Tibial nerve (tissue), 4 donors: ENCODE measurements around the gene ERC2. TPM values are rescaled to one million over a fixed set of nuclear protein-coding genes. Genes with fewer than 3 reads are reported as not detected.

ENCODE experiments used
- DNase-seq, 2 donors: peaks; one replicate each; pipeline ENCODE4 v3.0.0-alpha.2; 2019; ENCODE audit warnings: low spot score in 2 of 2
- H3K27ac ChIP-seq, 4 donors: fragments of 200-600 bp; sonication (generic) in 3 of 4; one replicate each; pipeline ENCODE4 v1.5.1; 2017 to 2019; ENCODE audit warnings: mild to moderate bottlenecking in 1 of 4
- H3K27me3 ChIP-seq, 2 donors: fragments of 200-600 bp; sonication (generic) in 1 of 2; one replicate each; pipeline versions ENCODE4 v1.5.1 to v1.6.0; 2017 to 2019
- H3K36me3 ChIP-seq, 3 donors: fragments of 200-600 bp; sonication (generic); one replicate each; pipeline ENCODE4 v1.5.1; 2018 to 2019
- H3K4me1 ChIP-seq, 4 donors: fragments of 200-600 bp; sonication (generic) in 3 of 4; one replicate each; pipeline ENCODE4 v1.5.1; 2017 to 2019
- H3K4me3 ChIP-seq, 4 donors: fragments of 200-600 bp; sonication (generic) in 3 of 4; one replicate each; pipeline ENCODE4 v1.5.1; 2017 to 2019; ENCODE audit warnings: mild to moderate bottlenecking in 1 of 4, moderate library complexity in 1 of 4
- H3K9me3 ChIP-seq, 4 donors: fragments of 200-600 bp; sonication (generic) in 3 of 4; one replicate each; pipeline ENCODE4 v1.5.1; 2017 to 2019
- EP300 ChIP-seq, 2 donors: sonication (generic); formaldehyde crosslinking; IDR thresholded peaks; one replicate each; pipeline ENCODE4 v1.6.1; 2017; ENCODE audit warnings: antibody characterized with exemption in 2 of 2, mild to moderate bottlenecking in 1 of 2
- POLR2A ChIP-seq, 2 donors: fragments of 450-650 bp; IDR thresholded peaks; one replicate each; pipeline ENCODE4 v1.6.1; 2017; ENCODE audit warnings: antibody characterized with exemption in 2 of 2, mild to moderate bottlenecking in 2 of 2, moderate library complexity in 2 of 2
- WGBS, 2 donors: methylation state at CpG; one replicate each; pipeline ENCODE4 v1.1.5; 2018; 5-methylcytosine and 5-hydroxymethylcytosine counted together
- total RNA-seq, 4 donors: library from RNA; depleted of rRNA; stranded (reverse); fragments of >200 nt; gene quantifications; one replicate each; pipeline ENCODE4 v1.1.0, GENCODE V29; 2016
- TF ChIP-seq, protein P1 (sequence below), 5 experiments: fragments of 200-600 bp in 3 of 5; fragments of 450-650 bp in 2 of 5; sonication (generic) in 3 of 5; IDR thresholded peaks; one replicate each; pipeline ENCODE4 v1.5.1; 2016 to 2019; ENCODE audit warnings: antibody characterized with exemption in 5 of 5, mild to moderate bottlenecking in 3 of 5, moderate library complexity in 2 of 5

Gene ERC2
- total RNA-seq, 4 donors from 2014 or later: 0.84 to 0.98 (median 0.90) TPM; not detected in 1

- no peak for DNase-seq
- Histone ChIP-seq H3K9me3 (peaks cover 0 to 9% (median 0%) of the 10 kb centered on the region in 4 donors), H3K27me3 (no peaks in the 10 kb centered on the region), H3K4me1 (no peaks in the 10 kb centered on the region), H3K36me3 (no peaks in the 10 kb centered on the region), H3K4me3 (no peak overlapping the region), H3K27ac (no peak overlapping the region)
- 25 to 30% methylated on average over 1 of the region's 1 CpG for WGBS, 2 donors
- no peak for TF ChIP-seq EP300 (IDR thresholded peaks at IDR 0.05)
- TF ChIP-seq, protein P1, sequence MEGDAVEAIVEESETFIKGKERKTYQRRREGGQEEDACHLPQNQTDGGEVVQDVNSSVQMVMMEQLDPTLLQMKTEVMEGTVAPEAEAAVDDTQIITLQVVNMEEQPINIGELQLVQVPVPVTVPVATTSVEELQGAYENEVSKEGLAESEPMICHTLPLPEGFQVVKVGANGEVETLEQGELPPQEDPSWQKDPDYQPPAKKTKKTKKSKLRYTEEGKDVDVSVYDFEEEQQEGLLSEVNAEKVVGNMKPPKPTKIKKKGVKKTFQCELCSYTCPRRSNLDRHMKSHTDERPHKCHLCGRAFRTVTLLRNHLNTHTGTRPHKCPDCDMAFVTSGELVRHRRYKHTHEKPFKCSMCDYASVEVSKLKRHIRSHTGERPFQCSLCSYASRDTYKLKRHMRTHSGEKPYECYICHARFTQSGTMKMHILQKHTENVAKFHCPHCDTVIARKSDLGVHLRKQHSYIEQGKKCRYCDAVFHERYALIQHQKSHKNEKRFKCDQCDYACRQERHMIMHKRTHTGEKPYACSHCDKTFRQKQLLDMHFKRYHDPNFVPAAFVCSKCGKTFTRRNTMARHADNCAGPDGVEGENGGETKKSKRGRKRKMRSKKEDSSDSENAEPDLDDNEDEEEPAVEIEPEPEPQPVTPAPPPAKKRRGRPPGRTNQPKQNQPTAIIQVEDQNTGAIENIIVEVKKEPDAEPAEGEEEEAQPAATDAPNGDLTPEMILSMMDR (IDR thresholded peaks at IDR 0.05): no peak
- no peak for TF ChIP-seq POLR2A (IDR thresholded peaks at IDR 0.05)
Observed at GRCh38 chr3:56373386-56373785, 94.9 kb downstream of the ERC2 start.

DNA sequence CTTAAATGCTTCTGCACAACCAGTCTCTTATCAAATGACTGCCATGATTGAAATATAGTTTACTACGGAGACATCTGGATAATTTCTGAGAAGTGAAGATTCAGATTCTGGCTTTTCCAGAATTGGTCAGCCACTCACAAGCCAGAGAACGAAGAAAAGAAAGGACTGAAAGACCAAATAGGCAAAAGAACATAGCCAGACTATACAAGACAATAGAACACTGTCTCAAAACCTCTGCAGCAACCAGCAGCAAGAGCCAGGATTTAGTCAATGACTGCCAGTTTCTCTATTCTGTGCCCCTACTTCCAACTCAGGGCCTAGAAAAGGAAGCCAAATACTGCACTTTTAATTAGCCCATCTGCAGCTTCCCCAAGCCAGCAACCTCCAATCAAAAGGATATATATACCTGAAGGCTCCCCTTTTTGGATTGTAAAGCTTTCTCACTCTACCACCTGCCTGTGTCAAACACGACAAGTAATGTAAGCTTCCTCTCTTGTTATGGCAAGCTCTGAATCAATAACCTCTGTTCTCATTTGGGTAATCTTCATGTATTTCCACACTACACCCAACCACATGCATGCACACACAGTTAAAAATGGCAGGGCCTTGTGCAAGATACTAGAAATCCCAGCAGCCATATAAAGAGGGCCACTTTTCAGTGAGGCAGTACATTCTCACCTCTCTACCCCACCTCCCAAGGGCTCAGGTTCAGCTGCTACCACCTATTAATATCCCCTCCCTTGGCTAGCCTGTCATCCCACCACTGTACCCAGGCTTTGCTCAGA, 97.1 kb downstream of the ERC2 start:
- WGBS, 2 donors: 50 to 54% methylated on average over 3 of the region's 3 CpGs
- H3K9me3 ChIP-seq: peaks cover 0 to 7% (median 0%) of the 10 kb centered on the region in 4 donors
- no peaks in the 10 kb centered on the region for H3K4me1 ChIP-seq
- no peak overlapping the region for H3K27ac ChIP-seq
- TF ChIP-seq EP300 (IDR thresholded peaks at IDR 0.05): no peak
- TF ChIP-seq, protein P1 (IDR thresholded peaks at IDR 0.05): no peak
- TF ChIP-seq POLR2A (IDR thresholded peaks at IDR 0.05): no peak
- no peaks in the 10 kb centered on the region for H3K36me3 ChIP-seq
- no peaks in the 10 kb centered on the region for H3K27me3 ChIP-seq
- DNase-seq: no peak
- no peak overlapping the region for H3K4me3 ChIP-seq

DNA sequence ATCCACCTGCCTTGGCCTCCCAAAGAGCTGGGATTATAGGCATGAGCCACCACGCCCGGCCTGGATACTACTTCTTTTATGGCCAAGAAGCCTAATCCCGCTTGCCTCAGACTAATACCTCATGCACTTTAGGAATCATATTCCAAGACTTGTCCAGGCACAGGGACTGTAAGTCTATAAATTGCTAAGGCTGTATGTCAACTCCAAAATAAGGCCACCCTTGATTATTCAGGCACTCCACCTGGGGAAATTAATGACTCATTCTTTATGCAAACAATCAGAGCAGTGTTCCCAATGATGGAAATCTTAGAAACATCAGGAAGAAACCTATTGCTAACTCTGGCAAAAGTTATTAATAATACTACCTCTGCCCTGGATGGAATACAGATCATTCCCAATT, 98.4 kb downstream of the ERC2 start:
- TF ChIP-seq, protein P1 (IDR thresholded peaks at IDR 0.05): no peak
- TF ChIP-seq POLR2A (IDR thresholded peaks at IDR 0.05): no peak
- DNase-seq: no peak
- no peaks in the 10 kb centered on the region for H3K9me3 ChIP-seq
- no peaks in the 10 kb centered on the region for H3K36me3 ChIP-seq
- no peaks in the 10 kb centered on the region for H3K4me1 ChIP-seq
- H3K27ac ChIP-seq: no peak overlapping the region
- no peak overlapping the region for H3K4me3 ChIP-seq
- WGBS, 2 donors: 94 to 98% methylated on average over 3 of the region's 3 CpGs
- H3K27me3 ChIP-seq: no peaks in the 10 kb centered on the region

GRCh38 chr3:56368846-56369245, 99.4 kb downstream of the ERC2 start:
- no peak overlapping the region for H3K27ac ChIP-seq
- TF ChIP-seq, protein P1 (IDR thresholded peaks at IDR 0.05): no peak
- TF ChIP-seq EP300 (IDR thresholded peaks at IDR 0.05) (no peak), POLR2A (IDR thresholded peaks at IDR 0.05) (no peak)
- H3K9me3 ChIP-seq: no peaks in the 10 kb centered on the region
- no peak for DNase-seq
- H3K4me1 ChIP-seq: no peaks in the 10 kb centered on the region
- H3K36me3 ChIP-seq: no peaks in the 10 kb centered on the region
- H3K27me3 ChIP-seq: no peaks in the 10 kb centered on the region
- H3K4me3 ChIP-seq: no peak overlapping the region
- 62 to 76% methylated on average over 4 of the region's 4 CpGs for WGBS, 2 donors

- Histone ChIP-seq H3K27ac (no peak overlapping the region), H3K4me3 (no peak overlapping the region), H3K27me3 (no peaks in the 10 kb centered on the region), H3K4me1 (no peaks in the 10 kb centered on the region), H3K9me3 (no peaks in the 10 kb centered on the region), H3K36me3 (no peaks in the 10 kb centered on the region)
- TF ChIP-seq EP300 (IDR thresholded peaks at IDR 0.05) (no peak), POLR2A (IDR thresholded peaks at IDR 0.05) (no peak)
- TF ChIP-seq, protein P1 (IDR thresholded peaks at IDR 0.05): no peak
- WGBS, 2 donors: 64 to 68% methylated on average over 4 of the region's 4 CpGs
- DNase-seq: no peak
Observed at GRCh38 chr3:56366641-56367162, 101.6 kb downstream of the ERC2 start.
